SK-N-SH (cell line): ENCODE data around the gene SH3BP4. TPM values are rescaled to one million over a fixed set of nuclear protein-coding genes. Genes with fewer than 3 reads are reported as not detected.
A peak's percentile ranks its signal among the peaks of the same experiment; 100 is the strongest.

Experiments
- CTCF ChIA-PET: fragments of 300-600, 350-600 bp; formaldehyde crosslinking; extraction: SDS; loops from one replicate; lab custom pipeline; 2021; lab: Yijun Ruan, JAX
- POLR2A ChIA-PET: fragments of 350-600 bp; sonication (Branson Sonifier 250); formaldehyde crosslinking; extraction: SDS; loops from one replicate; lab custom pipeline; 2020; ENCODE audit warnings: antibody characterized with exemption, inconsistent platforms; lab: Yijun Ruan, JAX
- DNase-seq: peaks from one replicate; pipeline ENCODE4 v3.0.0; 2012
- H2AFZ ChIP-seq: fragments of 200-600 bp; sonication (generic); 2 replicates; pipeline ENCODE4 v1.8.1; 2016; ENCODE audit warnings: antibody characterized with exemption, mild to moderate bottlenecking, low read depth
- H3F3A ChIP-seq: fragments of 200-600 bp; sonication (generic); replicated peaks from 2 replicates; pipeline ENCODE3; 2016; ENCODE audit warnings: antibody characterized with exemption, mild to moderate bottlenecking; ENCODE audit not compliant: insufficient read depth
- H3K27ac ChIP-seq, 2 experiments: fragments of 200-500 bp in 1 of 2; fragments of 200-600 bp in 1 of 2; sonication (Bioruptor generic) in 1 of 2; sonication (generic), shearing (Covaris generic) in 1 of 2; 2 replicates each; pipeline versions ENCODE4 v1.5.1 to v1.6.1; 2014 to 2016; ENCODE audit warnings: low read depth in 2 of 2, inconsistent platforms in 1 of 2, low read length in 1 of 2, mild to moderate bottlenecking in 1 of 2, mixed read lengths in 1 of 2
- H3K27me3 ChIP-seq: fragments of 200-600 bp; sonication (generic), shearing (Covaris generic); 2 replicates; pipeline ENCODE4 v1.6.1; 2016; ENCODE audit warnings: mixed run types; ENCODE audit not compliant: insufficient read depth
- H3K36me3 ChIP-seq, 2 experiments: fragments of 200-500 bp in 1 of 2; fragments of 200-600 bp in 1 of 2; sonication (Bioruptor generic) in 1 of 2; sonication (generic) in 1 of 2; replicated peaks in 1 of 2; 2 replicates each; pipeline versions ENCODE3 to v1.5.1; 2014 to 2016; ENCODE audit warnings: low read length in 1 of 2, mild to moderate bottlenecking in 1 of 2; ENCODE audit not compliant: insufficient read depth in 2 of 2, control insufficient read depth in 1 of 2
- H3K4me1 ChIP-seq, 2 experiments: fragments of 200-500 bp in 1 of 2; fragments of 200-600 bp in 1 of 2; sonication (Bioruptor generic) in 1 of 2; sonication (generic), shearing (Covaris generic) in 1 of 2; 2 replicates each; pipeline versions ENCODE4 v1.5.1 to v1.6.1; 2014 to 2016; ENCODE audit warnings: low read depth in 1 of 2, low read length in 1 of 2, mixed run types in 1 of 2; ENCODE audit not compliant: insufficient read depth in 2 of 2, control insufficient read depth in 1 of 2
- H3K4me2 ChIP-seq: fragments of 200-600 bp; sonication (generic), shearing (Covaris generic); 2 replicates; pipeline ENCODE4 v1.6.1; 2017; ENCODE audit warnings: mixed run types
- H3K4me3 ChIP-seq, 2 experiments: fragments of 200-500 bp in 1 of 2; fragments of 200-600 bp in 1 of 2; sonication (Bioruptor generic) in 1 of 2; sonication (generic), shearing (Covaris generic) in 1 of 2; 2 replicates each; pipeline versions ENCODE4 v1.5.1 to v1.8.1; 2014 to 2016; ENCODE audit warnings: low read depth in 2 of 2, inconsistent platforms in 1 of 2, low read length in 1 of 2, mild to moderate bottlenecking in 1 of 2, mixed read lengths in 1 of 2, moderate library complexity in 1 of 2
- H3K79me2 ChIP-seq: fragments of 200-600 bp; sonication (generic); 2 replicates; pipeline ENCODE4 v1.8.1; 2017; ENCODE audit warnings: mild to moderate bottlenecking; ENCODE audit not compliant: insufficient read depth
- H3K9ac ChIP-seq: fragments of 200-600 bp; sonication (generic); 2 replicates; pipeline ENCODE4 v1.6.1; 2017; ENCODE audit warnings: mixed run types
- H3K9me2 ChIP-seq: fragments of 200-600 bp; sonication (generic); 2 replicates; pipeline ENCODE4 v1.6.1; 2017; ENCODE audit warnings: mixed run types
- H3K9me3 ChIP-seq: fragments of 200-600 bp; sonication (generic); 2 replicates; pipeline ENCODE4 v1.6.1; 2017; ENCODE audit warnings: mixed run types, mild to moderate bottlenecking, moderate library complexity
- H4K20me1 ChIP-seq: fragments of 200-600 bp; sonication (generic); 2 replicates; pipeline ENCODE4 v1.6.1; 2017; ENCODE audit warnings: mild to moderate bottlenecking, mixed run types; ENCODE audit not compliant: insufficient read depth
- CHD2 ChIP-seq: fragments of 150-350 bp; IDR thresholded peaks from 2 replicates; pipeline ENCODE4 v1.6.1; 2018; ENCODE audit warnings: low read length; ENCODE audit not compliant: partially characterized antibody
- ELF1 ChIP-seq: IDR thresholded peaks from 2 replicates; pipeline ENCODE4 v1.4.0; 2012
- EZH2phosphoT487 ChIP-seq: fragments of 200-600 bp; sonication (generic); IDR thresholded peaks from 2 replicates; pipeline ENCODE4 v1.6.1; 2017; ENCODE audit warnings: low read depth, mixed run types, mild to moderate bottlenecking, antibody characterized with exemption, moderate library complexity, borderline replicate concordance
- FOXM1 ChIP-seq: IDR thresholded peaks from 2 replicates; pipeline ENCODE4 v1.4.0; 2012; ENCODE audit warnings: low read depth, mild to moderate bottlenecking
- GATA2 ChIP-seq: sonication (generic); formaldehyde crosslinking; IDR thresholded peaks from 2 replicates; pipeline ENCODE4 v1.5.0; 2020; ENCODE audit warnings: mild to moderate bottlenecking, missing genetic modification reagents
- MXI1 ChIP-seq: IDR thresholded peaks from 2 replicates; pipeline ENCODE4 v1.6.1; 2012; ENCODE audit warnings: mild to moderate bottlenecking, low read depth, low read length, improper control_type of control experiment
- NRF1 ChIP-seq: IDR thresholded peaks from 2 replicates; pipeline ENCODE4 v1.6.1; 2012; ENCODE audit warnings: low read depth, mild to moderate bottlenecking, low read length
- POLR2AphosphoS5 ChIP-seq: IDR thresholded peaks from 2 replicates; pipeline ENCODE4 v1.6.1; 2012; ENCODE audit warnings: low read depth, low read length
- RAD21 ChIP-seq: IDR thresholded peaks from 2 replicates; pipeline ENCODE4 v1.6.1; 2012; ENCODE audit warnings: mild to moderate bottlenecking, low read length
- RCOR1 ChIP-seq: fragments of 150-350 bp; IDR thresholded peaks from 2 replicates; pipeline ENCODE4 v1.6.1; 2017; ENCODE audit warnings: antibody characterized with exemption, low read length
- RFX5 ChIP-seq: IDR thresholded peaks from 2 replicates; pipeline ENCODE4 v1.6.1; 2012; ENCODE audit warnings: mild to moderate bottlenecking, improper control_type of control experiment, low read length
- RXRA ChIP-seq: IDR thresholded peaks from 2 replicates; pipeline ENCODE4 v1.4.0; 2012; ENCODE audit warnings: low read depth, mild to moderate bottlenecking, borderline replicate concordance
- TAF1 ChIP-seq: IDR thresholded peaks from 2 replicates; pipeline ENCODE4 v1.6.1; 2012; ENCODE audit warnings: low read depth, mild to moderate bottlenecking, low read length, moderate library complexity, borderline replicate concordance
- TEAD4 ChIP-seq: IDR thresholded peaks from 2 replicates; pipeline ENCODE4 v1.4.0; 2012; ENCODE audit warnings: mild to moderate bottlenecking, borderline replicate concordance; ENCODE audit not compliant: insufficient read depth
- WGBS: methylation state at CpG from one replicate; pipeline ENCODE4 v1.1.6; 2017; ENCODE audit warnings: low lambda C conversion rate; 5-methylcytosine and 5-hydroxymethylcytosine counted together
- polyA plus RNA-seq, 3 experiments: library from polyadenylated mRNA; depleted of rRNA; stranded (reverse); fragments of >200 nt; gene quantifications; 2 replicates each; pipeline ENCODE4 v1.2.3, GENCODE V29; 2012
- TF ChIP-seq, protein P1 (sequence below): IDR thresholded peaks from 2 replicates; pipeline ENCODE4 v1.4.0; 2012; ENCODE audit warnings: low read depth, borderline replicate concordance
- TF ChIP-seq, protein P2 (sequence below): IDR thresholded peaks from 2 replicates; pipeline ENCODE4 v1.4.0; 2012; ENCODE audit warnings: low read depth
- TF ChIP-seq, protein P3 (sequence below): IDR thresholded peaks from 2 replicates; pipeline ENCODE4 v1.4.0; 2012; ENCODE audit warnings: low read depth, borderline replicate concordance
- TF ChIP-seq, protein P4 (sequence below): IDR thresholded peaks from 2 replicates; pipeline ENCODE4; 2012
- TF ChIP-seq, protein P5 (sequence below): fragments of 150-350 bp; IDR thresholded peaks from 2 replicates; pipeline ENCODE4 v1.6.1; 2017; ENCODE audit warnings: antibody characterized with exemption, low read length, low read depth, borderline replicate concordance

SH3BP4 gene
- polyA plus RNA-seq, 1 of the 3 experiments (the other 2 are of a cell fraction): 27.7 TPM

DNA sequence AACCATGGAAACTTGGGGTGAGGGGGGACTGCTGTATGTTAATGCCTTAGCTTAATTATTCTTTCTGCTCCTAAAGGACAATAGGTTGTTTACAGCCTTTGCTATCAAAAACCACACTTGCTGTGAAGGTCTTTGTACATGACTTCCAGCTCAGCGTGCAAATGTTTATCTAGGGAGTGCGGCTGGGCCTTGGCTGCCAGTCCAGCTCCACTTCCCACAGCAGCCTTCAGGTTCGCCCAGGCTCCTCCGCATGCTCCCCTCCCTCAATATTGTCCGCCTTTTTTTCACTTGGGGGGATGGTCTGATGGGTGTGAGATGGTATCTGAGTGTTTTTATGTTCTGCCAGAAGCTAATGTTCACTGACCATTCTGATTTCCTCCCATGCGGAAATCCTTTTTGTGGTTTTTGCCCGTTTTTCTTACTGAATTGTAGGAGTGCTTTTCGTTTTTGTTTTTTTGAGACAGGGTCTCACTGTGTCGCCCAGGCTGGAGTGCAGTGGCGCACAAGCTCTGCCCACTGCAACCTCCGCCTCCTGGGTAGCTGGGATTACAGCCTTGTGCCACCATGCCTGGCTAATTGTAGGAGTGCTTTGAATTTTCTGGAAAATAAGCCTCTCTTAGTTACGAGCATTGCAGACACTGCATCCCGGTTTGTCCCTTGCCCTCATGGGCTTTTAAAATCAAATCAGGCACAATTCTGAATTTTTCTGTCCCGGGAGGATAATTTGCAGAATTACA is 28.8 kb downstream of the SH3BP4 start:
- H4K20me1 ChIP-seq: no peaks in the 10 kb centered on the region
- H3K27me3 ChIP-seq: no peaks in the 10 kb centered on the region
- no peak for DNase-seq
- no peaks in the 10 kb centered on the region for H3K9me3 ChIP-seq
- peak overlapping the region; percentile 78 to 96 for H3K27ac ChIP-seq
- H3K9ac ChIP-seq: peak overlapping the region; percentile 72
- ChIA-PET CTCF (interaction anchor here (0.7 to 2.0 kb wide), 5 partner anchors 15 to 435 kb away, joined by 3 to 8 read pairs (median 3); no protein-coding TSS in a partner anchor), POLR2A (no interaction called here)
- peaks cover 31 to 44% of the 10 kb centered on the region in 2 experiments; a peak in 3 of 4 replicates for H3K4me1 ChIP-seq
- no peak overlapping the region for H2AFZ ChIP-seq
- WGBS: 59% methylated on average over 14 of the region's 14 CpGs
- H3K36me3 ChIP-seq: peaks cover under 1 to 17% of the 10 kb centered on the region in 2 experiments
- peaks cover 93% of the 10 kb centered on the region for H3K79me2 ChIP-seq
- H3K4me3 ChIP-seq: peak overlapping the region in 1 of 2 experiments; percentile 38; a peak in 1 of 4 replicates
- TF ChIP-seq NRF1: no peak
- TF ChIP-seq CHD2: no peak
- no peak for TF ChIP-seq FOXM1
- TF ChIP-seq, protein P1, sequence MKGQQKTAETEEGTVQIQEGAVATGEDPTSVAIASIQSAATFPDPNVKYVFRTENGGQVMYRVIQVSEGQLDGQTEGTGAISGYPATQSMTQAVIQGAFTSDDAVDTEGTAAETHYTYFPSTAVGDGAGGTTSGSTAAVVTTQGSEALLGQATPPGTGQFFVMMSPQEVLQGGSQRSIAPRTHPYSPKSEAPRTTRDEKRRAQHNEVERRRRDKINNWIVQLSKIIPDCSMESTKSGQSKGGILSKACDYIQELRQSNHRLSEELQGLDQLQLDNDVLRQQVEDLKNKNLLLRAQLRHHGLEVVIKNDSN: no peak
- no peak for TF ChIP-seq GATA2
- TF ChIP-seq RCOR1: no peak
- no peak for TF ChIP-seq RAD21
- TF ChIP-seq RXRA: no peak
- no peak for TF ChIP-seq RFX5
- TF ChIP-seq TEAD4: no peak
- TF ChIP-seq EZH2phosphoT487: no peak
- TF ChIP-seq, protein P2, sequence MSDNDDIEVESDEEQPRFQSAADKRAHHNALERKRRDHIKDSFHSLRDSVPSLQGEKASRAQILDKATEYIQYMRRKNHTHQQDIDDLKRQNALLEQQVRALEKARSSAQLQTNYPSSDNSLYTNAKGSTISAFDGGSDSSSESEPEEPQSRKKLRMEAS: no peak
- no peaks in the 10 kb centered on the region for H3K9me2 ChIP-seq
- H3K4me2 ChIP-seq: peak overlapping the region; percentile 80
- peaks cover 31% of the 10 kb centered on the region for H3F3A ChIP-seq

DNA sequence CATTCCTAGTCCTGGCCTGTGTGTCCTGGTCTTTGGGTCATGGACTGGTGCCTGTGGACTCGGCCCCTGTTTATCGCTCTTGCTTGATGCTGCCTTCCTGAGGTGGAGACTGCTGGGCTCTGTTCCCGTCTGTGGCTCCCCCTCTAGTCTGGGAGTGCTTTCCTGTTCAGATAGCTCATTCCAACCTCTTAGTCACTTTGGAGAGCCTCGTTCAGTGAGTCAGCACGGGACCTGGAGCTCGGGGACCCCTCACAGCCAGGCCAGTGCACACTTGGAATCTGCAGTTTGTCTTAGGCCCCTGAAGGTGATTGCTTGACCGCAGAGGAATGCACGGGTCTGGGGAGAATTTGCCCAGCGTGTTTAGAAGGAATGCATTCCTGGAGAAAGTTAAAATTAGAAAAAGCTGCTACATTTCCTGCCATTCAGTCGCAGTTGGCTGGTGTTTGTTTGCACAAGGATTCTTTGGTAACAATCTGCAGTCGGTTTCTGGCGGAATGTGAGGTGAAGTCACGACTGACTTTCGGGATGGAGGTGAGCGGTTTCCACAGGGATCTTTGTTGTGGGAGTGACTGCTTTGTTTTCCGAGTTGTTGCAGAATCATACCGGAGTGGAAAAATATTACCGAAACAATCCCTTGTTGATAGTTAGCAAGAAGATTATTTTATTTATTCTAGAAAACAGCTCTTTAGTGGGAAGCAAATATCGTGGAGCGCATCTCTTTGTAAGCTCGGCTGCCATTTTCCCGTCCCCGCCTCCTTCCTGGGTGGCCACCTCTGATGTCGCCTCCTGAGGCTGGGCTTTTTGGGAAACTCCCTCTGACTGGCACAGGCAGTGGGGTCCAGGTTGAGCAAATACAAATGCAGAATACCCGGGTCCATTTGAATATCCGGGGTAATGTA is 29.6 kb downstream of the SH3BP4 start:
- WGBS: 25% methylated on average over 26 of the region's 26 CpGs
- DNase-seq: peak; percentile 58
- no peaks in the 10 kb centered on the region for H4K20me1 ChIP-seq
- peak overlapping the region; percentile 78 to 96 for H3K27ac ChIP-seq
- CTCF ChIA-PET: interaction anchor here (0.8 to 2.0 kb wide), 3 partner anchors 10 to 126 kb away, joined by 3 to 8 read pairs (median 4); no protein-coding TSS in a partner anchor
- H2AFZ ChIP-seq: no peak overlapping the region
- H3K9me2 ChIP-seq: no peaks in the 10 kb centered on the region
- H3K27me3 ChIP-seq: no peaks in the 10 kb centered on the region
- H3K79me2 ChIP-seq: peaks cover 93% of the 10 kb centered on the region
- peak overlapping the region; percentile 12 to 38; a peak in 3 of 4 replicates for H3K4me3 ChIP-seq
- H3K36me3 ChIP-seq: peaks cover 4 to 12% of the 10 kb centered on the region in 2 experiments
- peaks cover 31% of the 10 kb centered on the region for H3F3A ChIP-seq
- POLR2A ChIA-PET: interaction anchor here (0.6 kb wide), 1 partner anchor 771 kb away, joined by 3 read pairs; no protein-coding TSS in a partner anchor
- H3K9ac ChIP-seq: peak overlapping the region; percentile 72
- no peaks in the 10 kb centered on the region for H3K9me3 ChIP-seq
- peak overlapping the region; percentile 80 for H3K4me2 ChIP-seq
- peaks cover 31 to 46% of the 10 kb centered on the region in 2 experiments; a peak in 3 of 4 replicates for H3K4me1 ChIP-seq
- TF ChIP-seq TAF1 (peak; percentile 42; the same call in 1 of the 2 replicates), POLR2AphosphoS5 (peak; percentile 92), NRF1 (no peak), GATA2 (no peak), MXI1 (no peak), ELF1 (no peak)
- TF ChIP-seq, protein P2: peak; percentile 87
- TF ChIP-seq, protein P3, sequence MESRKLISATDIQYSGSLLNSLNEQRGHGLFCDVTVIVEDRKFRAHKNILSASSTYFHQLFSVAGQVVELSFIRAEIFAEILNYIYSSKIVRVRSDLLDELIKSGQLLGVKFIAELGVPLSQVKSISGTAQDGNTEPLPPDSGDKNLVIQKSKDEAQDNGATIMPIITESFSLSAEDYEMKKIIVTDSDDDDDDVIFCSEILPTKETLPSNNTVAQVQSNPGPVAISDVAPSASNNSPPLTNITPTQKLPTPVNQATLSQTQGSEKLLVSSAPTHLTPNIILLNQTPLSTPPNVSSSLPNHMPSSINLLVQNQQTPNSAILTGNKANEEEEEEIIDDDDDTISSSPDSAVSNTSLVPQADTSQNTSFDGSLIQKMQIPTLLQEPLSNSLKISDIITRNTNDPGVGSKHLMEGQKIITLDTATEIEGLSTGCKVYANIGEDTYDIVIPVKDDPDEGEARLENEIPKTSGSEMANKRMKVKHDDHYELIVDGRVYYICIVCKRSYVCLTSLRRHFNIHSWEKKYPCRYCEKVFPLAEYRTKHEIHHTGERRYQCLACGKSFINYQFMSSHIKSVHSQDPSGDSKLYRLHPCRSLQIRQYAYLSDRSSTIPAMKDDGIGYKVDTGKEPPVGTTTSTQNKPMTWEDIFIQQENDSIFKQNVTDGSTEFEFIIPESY: peak; percentile 89
- TF ChIP-seq, protein P4, sequence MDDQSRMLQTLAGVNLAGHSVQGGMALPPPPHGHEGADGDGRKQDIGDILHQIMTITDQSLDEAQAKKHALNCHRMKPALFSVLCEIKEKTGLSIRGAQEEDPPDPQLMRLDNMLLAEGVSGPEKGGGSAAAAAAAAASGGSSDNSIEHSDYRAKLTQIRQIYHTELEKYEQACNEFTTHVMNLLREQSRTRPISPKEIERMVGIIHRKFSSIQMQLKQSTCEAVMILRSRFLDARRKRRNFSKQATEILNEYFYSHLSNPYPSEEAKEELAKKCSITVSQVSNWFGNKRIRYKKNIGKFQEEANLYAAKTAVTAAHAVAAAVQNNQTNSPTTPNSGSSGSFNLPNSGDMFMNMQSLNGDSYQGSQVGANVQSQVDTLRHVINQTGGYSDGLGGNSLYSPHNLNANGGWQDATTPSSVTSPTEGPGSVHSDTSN: peak; percentile 95
- TF ChIP-seq, protein P5, sequence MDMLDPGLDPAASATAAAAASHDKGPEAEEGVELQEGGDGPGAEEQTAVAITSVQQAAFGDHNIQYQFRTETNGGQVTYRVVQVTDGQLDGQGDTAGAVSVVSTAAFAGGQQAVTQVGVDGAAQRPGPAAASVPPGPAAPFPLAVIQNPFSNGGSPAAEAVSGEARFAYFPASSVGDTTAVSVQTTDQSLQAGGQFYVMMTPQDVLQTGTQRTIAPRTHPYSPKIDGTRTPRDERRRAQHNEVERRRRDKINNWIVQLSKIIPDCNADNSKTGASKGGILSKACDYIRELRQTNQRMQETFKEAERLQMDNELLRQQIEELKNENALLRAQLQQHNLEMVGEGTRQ: no peak
